Measurements from ENCODE around the gene VWA8.
"Not testable (repeated sequence)": the region's sequence is repeated elsewhere in the genome, so short reads cannot be mapped to it uniquely, and the experiment has no call there.

Gene VWA8

DNA sequence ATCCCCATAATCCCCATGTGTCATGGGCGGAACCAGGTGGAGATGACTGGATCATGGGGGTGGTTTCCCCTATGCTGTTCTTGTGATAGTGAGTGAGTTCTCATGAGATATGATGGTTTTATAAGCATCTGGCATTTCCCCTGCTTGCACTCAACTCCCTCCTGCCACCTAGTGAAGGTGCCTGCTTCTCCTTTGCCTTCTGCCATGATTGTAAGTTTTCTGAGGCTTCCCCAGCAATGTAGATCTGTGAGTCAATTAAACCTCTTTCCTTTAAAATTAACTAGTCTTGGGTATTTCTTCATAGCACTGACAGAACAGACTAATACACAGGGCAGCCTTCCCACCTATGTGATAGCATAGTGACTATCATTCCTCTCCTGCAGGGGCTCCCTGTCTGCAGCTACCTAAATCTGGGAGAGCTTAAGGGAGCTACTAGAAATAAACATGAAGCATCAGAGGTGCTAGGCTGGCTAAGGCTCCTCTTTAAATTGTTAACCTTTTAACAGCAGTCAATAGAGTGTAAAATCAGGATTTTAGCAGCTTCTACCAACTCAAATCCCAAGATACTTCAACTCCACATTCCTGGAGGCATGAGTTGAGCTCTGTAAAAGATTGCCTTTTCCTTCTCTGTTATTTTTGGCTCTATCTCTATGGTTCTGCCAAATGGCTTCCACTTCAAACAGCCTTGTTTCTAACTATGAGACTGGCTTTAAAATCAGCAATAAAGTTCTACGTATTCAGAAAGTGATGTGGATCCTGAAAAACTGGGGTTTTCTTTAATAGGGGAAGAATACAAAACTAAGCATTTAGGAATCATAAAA, 112.3 kb downstream of the VWA8 start:
- DNase-seq, result no peak

DNA sequence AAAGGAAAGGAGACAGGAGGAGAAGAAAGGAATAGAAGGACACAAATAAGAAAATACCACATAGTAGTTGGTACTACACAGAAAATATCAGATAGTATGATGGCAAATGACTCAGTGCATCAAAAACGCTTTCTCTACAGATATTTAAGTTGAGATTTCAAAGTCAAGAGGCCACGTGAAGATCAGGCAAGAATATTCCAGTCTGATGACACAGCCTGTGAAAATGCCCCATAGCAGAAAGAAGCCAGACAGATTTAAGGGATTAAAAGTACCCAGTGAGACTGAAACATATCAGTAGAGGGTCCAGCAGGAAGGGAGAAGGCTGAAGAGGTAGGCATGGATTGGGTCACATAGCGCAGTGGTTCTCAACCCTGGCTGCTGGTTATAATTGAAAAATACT, 113.7 kb downstream of the VWA8 start:
- DNase-seq, result no peak

DNA sequence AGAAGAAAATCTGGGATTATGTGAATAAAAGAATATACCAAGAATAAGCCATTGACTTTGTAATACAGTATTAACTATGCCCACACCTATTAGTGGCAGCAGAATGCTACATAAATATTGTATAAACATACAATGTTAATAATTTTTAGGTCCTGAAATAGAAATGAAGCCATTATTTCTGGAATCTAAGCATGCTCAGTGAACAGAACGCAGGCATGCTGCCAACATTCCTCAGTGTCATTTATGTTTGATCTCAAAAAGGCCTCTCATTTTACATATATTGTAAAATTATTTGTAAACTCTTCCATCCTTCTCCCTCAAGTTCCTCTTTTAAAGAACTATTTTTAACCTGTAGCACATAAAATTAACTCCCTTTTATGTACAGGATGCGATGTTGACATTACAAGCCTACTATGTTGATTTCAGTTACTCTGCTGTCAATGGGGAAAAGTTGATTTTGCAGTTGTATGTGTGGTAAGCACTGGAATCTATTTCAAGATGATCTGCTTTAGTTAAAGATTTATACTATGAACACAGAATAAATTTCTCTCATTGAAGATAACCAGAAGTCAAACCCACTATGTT, 118.8 kb downstream of the VWA8 start:
- peak; percentile 37 for DNase-seq

DNA sequence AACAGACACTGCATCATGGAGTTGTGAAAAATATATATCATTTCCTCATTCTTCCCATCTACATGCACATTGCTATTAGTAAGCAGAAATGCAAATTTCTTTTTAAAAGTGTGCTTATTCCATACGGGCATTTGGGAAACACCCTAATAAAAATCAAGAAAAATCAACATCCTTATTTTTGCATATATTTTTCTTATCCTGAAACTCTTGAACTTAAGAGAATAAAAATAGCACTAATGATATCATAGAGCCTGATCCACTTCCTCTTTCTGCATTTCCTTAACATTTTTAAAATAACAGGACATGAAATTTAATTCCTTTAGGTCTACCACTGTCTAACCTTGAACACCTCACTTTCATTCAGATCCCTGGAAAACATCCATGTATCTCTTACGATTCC, 123.3 kb downstream of the VWA8 start:
- peak; percentile 41 for DNase-seq

DNA sequence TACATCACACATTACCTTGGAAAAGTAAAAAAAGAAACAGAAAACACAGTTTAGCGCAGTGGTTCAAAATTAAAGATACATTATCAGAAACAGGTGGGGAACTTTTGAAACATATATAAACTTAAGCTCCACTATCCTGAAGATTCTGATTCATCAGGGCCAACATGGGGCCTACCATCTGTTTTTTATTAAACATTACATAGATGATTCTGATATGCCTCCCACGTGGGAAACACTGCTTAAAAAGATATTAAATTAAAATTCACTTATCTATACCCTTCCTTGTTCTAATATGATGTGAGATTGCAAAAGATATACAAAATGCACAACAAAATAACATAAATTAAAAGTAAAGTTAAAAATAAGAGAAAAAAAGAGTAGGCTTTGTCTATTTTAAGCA, 125.0 kb downstream of the VWA8 start:
- DNase-seq, result no peak

DNA sequence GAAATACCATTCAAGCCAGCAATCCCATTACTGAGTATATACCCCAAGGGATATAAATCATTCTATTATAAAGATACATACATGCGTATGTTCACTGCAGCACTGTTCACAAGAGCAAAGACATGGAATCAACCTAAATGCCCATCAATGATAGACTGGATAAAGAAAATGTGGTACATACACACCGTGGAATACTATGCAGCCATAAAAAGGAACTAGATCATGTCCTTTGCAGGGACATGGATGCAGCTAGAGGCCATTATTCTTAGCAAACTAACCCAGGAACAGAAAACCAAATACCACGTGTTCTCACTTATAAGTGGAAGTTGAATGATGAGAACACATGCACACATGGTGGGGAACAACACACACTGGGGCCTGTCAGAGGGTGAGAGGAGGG, 126.2 kb downstream of the VWA8 start:
- not testable (repeated sequence) for DNase-seq

DNA sequence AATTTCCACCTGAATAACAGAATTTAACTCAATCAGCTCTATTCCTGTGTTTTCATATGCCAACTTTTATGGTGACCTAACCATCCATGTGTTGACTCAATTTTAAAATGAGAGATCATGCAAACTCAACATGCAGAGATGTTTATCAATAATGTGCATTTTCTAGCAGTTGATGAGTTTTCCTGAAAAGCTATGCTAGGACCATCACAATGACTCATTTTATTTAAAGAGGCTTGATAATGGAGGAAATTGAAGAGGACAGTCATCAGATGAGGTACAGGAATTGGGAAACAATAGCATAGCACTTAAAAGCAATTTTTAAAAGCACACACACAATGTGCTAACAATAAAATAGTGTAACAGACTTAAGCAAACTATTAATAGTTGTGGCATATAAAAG, 127.1 kb downstream of the VWA8 start:
- no peak for DNase-seq

DNA sequence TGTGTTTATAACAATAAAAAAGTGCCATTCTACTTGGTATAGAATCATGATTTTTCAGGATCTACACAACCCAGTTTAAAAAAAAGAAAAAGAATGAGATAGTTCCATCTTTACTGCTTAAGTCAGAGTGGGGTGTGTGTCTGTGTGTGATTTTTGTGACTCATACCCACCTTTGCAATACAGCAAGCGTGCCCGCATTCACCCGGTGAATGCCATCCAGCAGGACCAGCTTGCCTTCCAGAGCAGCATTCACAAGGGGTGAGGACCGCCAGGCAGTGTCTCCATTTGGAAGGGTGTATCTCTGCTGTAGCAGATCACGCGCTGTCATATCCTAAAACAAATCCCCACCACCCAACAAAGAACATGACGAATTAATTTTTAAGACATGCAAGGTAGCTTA, 127.7 kb downstream of the VWA8 start:
- DNase-seq, result no peak

DNA sequence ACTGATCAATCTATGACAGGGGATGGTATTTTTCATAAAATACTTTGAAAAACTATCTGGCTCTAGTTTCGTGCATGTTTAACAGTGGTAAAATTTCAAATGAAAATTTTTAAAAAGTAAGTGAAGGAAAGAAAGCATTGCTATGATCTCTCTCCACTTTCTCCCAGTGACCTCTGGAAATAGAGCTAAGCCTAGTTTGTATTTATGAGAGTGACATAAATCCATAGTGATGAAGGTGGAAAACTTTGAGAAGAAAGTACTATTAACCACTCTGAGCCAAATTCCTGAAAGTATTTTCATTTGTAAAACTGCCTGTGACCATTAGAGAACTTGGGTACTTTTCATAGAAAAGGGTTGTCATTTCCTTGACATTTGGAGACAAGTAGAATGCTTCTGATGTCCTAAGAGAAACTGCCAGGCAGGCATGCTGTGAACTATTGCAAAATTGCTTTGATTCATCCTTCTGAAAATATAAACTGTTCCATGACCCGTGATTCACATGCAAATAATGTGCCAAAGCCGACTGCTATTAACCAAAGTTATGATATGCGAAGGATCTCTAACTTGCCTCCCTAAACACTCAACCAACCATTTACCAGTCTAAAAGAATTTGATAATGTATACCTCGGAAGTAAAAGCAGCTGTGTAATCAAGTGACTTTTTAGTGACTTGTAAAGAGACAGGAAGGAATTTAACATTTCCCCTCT, 133.2 kb downstream of the VWA8 start:
- no peak for DNase-seq

DNA sequence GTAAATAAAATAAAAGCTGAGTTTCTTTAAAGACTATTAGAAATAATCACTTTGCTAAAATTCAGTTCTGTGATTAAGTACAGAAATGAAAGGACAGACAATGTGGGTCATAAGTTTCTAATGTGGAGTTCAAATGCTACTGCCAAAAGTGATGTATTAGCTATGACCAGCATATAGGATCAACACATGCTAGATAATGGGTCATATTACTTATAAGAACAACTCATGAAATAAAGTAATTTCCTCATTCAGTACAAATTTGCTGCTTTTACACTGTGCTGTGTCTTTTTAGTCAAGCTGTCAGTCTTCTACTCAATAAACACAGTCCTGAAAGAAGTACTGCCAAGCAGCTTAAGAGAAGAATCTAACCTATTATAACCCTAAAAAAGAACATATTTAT, 135.2 kb downstream of the VWA8 start:
- no peak for DNase-seq

DNA sequence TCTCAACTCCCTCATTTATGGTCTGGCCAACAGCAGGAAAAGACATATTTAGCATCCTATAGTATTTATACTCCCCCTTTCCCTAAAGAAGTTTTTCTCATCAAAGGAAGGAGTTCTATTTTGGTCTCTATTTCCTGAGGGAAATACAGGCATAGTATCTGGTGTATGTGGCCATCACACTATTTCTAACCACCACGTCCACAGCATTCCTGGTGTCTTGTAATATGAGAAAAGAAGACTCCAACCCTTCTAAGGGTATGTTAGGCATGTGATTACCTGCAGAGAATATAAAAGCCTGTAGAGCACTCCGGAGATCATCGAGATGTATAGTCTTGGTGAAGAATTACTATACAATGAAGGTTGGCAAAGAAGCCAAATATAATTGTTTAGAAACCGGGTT, 137.4 kb downstream of the VWA8 start:
- no peak for DNase-seq

DNA sequence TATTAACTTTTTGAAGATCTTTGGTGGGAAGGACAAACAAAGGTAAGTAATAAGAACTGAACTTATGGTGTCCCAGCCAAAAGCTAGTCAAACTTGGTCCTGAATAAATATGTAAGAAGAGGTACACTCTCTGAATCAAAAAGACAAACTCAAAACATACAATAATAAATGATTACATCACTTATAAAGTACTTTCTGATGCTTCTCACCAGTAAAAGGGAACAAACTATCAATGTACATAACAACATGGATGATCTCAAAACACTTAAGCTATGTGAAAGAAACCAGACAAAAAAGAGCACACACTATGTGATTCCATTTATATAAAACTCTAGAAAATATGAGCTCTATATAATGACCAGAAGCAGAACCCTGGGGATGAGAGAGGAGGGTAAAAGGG, 138.3 kb downstream of the VWA8 start:
- DNase-seq, result no peak

DNA sequence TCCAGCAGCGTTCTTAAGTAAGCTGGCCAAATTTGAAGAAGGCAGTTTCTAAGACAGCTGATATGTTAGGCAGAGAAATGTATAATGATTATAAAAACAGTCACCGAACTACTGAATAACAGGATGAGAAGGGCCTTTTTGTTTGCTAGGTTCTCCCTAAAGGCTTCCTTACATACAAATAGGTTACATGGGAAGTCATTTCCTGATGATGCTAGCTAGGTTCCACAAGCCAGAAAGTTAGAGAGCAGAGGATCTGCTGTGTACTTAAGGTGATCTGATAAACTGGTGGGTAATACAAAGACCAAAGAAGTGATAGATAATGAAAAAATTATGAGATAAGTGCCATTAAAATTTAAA, 139.7 kb downstream of the VWA8 start:
- DNase-seq, result no peak

DNA sequence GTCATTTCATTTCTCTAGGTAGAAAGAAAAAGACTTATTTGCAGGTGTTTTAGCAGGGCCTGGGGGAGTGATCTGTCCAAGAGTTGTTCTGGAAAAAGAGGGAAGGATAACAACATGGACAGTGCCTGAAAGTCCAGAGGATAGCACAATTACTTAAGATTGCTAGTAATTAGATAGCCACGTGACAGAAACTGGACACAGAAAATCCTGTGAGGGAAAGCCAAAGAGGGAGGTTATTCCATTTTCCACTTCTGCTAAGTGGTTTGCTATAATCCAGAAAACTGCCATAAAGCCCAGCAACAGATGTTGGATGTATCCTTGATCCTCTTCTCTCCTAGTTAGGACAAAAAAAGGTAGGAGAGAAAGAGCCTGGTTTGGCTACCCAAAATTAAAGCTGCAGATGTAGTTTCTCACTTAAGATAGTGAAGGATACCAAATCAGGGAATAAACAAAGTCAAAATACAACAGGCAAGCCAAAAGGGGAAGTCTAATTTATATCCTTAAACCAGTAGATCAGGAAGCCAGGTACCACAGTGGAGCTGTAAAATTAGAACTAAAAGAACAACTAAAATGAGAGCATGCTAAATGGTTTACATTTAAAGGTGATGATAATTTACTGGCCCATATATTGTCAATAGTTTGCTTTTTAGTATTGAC, 140.2 kb downstream of the VWA8 start:
- peak; percentile 14 for DNase-seq

DNA sequence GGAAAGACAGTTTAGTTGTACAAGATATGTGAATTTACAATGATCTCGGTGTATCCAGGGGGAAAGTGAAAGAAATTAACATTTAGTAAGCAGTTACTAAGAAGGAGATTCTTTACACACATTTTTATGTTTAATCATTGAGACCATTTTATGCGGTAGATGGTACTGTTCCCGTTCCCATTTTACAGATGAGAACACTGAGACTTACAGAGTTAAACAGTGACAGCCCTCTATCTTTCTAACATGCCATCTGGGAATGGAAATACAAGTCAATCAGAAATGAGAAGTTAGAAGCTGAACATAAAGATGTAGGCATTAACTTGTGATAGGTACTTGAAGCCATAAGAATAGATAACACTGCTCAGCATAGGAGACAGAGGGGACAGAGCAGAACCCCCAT, 144.9 kb downstream of the VWA8 start:
- DNase-seq, result no peak

DNA sequence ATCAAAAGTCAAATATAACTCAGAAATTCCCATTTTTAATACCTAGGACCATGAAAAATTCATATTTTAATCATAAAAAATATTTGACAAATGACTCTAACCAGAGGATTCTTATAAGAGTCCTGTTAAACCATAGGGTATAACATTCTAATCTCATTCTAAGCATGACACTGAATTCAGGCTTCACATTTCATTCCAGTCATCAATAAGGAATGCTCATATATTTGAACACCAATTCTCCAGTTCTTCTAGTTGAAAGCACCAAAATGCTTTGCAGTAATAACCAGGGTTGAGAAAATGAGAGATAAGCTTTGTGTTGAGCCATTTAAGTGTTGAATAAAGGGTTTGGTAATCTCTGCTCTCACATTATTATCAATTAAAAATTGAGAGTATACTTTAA, 147.5 kb downstream of the VWA8 start:
- no peak for DNase-seq

DNA sequence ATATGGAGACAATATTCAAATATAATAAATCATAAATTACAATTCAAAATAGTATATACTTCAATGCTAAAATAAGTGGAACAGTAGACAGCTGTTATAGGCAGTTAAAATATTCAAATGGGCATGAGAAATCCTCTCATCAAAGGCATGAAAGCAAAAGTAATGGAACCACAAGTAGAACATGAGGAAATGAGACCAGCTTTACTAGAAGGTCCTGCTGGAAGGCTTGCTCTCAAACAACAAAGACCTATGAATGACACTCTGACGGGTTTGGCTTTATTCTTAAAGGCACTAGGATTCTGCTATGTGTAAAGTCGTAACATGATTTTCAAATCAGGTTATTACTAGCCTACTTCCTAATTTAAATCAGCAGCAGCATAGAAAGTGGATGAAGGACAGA, 148.1 kb downstream of the VWA8 start:
- DNase-seq, result no peak

DNA sequence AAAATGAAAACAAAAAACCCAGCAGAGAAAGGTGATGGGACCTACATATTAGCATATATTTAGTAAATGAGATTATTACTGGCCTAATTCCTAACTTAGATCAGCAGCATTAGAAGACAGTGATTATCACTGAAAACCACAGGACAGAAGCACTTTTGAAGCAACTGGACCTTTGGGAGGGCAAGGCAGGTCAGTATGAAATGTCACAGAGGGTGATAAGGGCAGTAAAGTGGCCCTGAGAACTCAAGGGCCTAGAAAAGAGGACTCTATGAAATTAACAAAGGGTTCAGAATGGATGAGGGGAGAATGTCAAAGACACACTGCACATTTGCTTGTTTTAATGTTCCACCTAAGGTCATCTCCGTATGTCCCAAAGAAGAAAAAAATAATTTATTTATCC, 148.7 kb downstream of the VWA8 start:
- no peak for DNase-seq

DNA sequence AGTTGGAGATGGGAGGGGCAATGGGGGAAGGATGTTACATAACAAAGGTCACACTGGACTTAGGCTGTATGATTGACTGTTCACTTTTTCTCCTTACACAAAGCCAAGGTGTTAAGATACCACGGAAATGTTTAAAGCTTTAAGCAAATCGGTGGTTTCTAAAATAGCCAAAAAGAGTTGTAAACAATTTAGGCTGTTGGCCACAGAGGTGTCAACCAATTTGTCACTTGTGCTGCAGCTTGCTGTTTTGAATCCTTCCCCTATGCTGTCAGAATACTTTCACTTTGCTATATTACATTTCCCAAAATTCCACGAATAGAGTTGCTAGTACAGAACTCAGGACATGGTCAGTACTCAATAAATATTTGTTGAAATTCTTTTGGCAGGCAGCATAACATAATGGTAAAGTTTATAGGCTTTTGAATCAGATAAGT, 149.3 kb downstream of the VWA8 start:
- DNase-seq, result no peak

DNA sequence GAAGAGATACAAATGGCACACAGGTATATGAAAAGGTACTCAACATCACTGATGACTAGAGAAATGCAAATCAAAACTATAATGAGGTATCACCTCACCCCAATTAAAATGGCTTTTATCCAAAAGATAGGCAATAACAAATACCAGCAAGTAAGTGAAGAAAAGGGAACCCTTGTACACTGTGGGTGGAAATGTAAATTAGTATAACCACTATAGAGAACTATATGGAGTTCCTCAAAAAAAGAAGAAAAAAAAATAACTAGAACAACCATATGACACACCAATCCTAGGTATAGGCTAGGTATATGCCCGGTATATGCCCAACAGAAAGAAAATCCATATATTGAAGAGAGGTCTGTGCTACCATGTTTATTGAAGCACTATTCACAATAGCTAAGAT, 150.9 kb downstream of the VWA8 start:
- DNase-seq, result no peak

DNA sequence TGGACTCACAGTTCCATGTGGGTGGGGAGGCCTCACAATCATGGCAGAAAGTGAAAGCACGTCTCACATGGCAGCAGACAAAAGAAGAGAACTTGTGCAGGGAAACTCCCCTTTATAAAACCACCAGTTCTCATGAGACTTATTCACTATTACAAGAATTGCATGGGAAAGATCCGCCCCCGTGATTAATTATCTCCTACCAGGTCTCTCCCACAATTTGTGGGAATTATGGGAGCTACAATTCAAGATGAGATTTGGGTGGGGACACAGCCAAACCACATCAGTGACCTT, 157.5 kb downstream of the VWA8 start:
- not testable (repeated sequence) for DNase-seq

DNA sequence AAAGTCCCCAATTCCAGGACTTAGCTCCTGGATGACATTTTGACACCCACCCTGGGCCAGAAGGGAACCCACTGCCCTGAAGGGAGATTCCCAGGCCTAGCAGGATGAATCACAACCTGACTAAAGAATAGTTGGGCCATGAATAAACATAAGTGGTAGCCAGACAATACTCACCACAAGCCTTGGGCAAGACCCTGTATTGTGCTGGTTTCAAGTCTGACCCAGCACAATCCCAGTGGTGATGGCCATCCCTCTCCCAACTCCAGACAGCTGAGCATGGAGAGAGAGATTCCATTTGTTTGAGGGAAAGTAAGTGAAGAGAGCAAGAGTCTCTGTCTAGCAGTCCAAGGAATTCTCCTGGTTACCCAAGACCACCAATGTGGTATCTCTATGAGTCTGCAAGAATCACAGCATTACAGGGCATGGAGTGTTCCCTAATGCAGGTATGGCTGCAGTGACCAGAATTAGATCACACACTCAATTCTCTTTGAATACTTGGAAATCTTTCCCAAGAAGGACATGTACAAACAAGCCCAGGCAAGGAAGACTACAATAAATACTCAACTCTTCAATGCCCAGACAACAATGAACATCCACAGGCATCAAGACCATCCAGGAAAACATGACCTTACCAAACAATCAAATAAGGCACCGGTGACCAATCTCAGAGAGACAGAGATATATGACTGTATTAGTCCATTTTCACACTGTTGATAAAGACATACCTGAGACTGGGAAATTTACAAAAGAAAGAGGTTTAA, 158.0 kb downstream of the VWA8 start:
- no peak for DNase-seq

DNA sequence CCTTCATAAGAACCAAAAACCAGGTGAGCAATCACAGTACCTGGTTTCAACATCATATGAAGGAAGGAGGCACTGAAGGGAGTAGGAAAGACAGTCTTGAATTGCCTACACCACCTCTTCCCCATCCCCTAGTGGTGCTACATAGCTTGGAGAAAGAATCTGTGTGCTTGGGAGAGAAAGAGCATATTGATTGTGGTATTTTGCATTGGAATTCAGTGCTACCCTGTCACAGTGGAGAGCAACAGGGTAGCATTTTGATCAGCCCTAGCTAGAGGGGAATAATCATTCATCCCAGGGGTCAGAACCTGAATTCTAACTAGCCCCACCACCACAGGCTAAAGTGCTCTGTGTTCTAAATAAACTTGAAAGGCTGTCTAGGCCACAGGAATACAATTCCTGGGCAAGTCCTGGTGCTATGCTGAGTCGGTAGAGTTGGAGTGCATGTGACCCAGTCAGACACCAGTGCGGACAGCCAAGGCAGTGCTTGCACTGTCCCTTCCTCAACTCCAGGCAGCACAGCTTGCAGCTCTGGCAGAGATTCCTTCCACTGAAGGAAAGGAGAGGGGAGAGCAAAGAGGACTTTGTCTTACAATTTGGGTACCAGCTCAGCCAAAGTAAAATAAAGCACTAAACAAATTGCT, 158.7 kb downstream of the VWA8 start:
- DNase-seq, result no peak
